GM23338 (cell line): ENCODE data around the gene DRAM1. TPM values are rescaled to one million over a fixed set of nuclear protein-coding genes. Genes with fewer than 3 reads are reported as not detected.

ENCODE experiments used
- ATAC-seq: fragments of 200-7000 bp; cut with Tn5 transposase; 3 replicates; pipeline ENCODE4 v1.9.1; 2020
- DNase-seq: peaks from one replicate; pipeline ENCODE4 v3.0.0-alpha.2; 2015; ENCODE audit warnings: low spot score
- H2AFZ ChIP-seq: fragments of 200-600 bp; sonication (generic); 2 replicates; pipeline ENCODE4 v1.8.0; 2016; ENCODE audit warnings: antibody characterized with exemption, mild to moderate bottlenecking, moderate library complexity
- H3F3A ChIP-seq: fragments of 200-600 bp; sonication (generic); replicated peaks from 2 replicates; pipeline ENCODE4 v1.8.0; 2017; ENCODE audit warnings: antibody characterized with exemption, mixed run types, low read depth
- H3K27ac ChIP-seq: fragments of 200-600 bp; sonication (generic); 2 replicates; pipeline ENCODE4 v1.6.1; 2016; ENCODE audit warnings: low read depth
- H3K27me3 ChIP-seq: fragments of 200-600 bp; sonication (generic); 2 replicates; pipeline ENCODE4 v1.8.0; 2016; ENCODE audit warnings: mild to moderate bottlenecking, mixed run types, moderate library complexity; ENCODE audit not compliant: insufficient read depth
- H3K36me3 ChIP-seq: fragments of 200-600 bp; sonication (generic); 2 replicates; pipeline ENCODE4 v1.8.0; 2016; ENCODE audit warnings: mild to moderate bottlenecking; ENCODE audit not compliant: insufficient read depth
- H3K4me1 ChIP-seq: fragments of 200-600 bp; sonication (generic); 2 replicates; pipeline ENCODE4 v1.8.0; 2016; ENCODE audit warnings: mild to moderate bottlenecking, moderate library complexity; ENCODE audit not compliant: insufficient read depth
- H3K4me2 ChIP-seq: fragments of 200-600 bp; sonication (generic); 2 replicates; pipeline ENCODE4 v1.7.1; 2017; ENCODE audit warnings: mixed run types
- H3K4me3 ChIP-seq: fragments of 200-600 bp; sonication (generic); 2 replicates; pipeline ENCODE4 v1.6.1; 2016; ENCODE audit warnings: mixed run types
- H3K79me2 ChIP-seq: fragments of 200-600 bp; sonication (generic); replicated peaks from 2 replicates; pipeline ENCODE4 v1.8.0; 2017; ENCODE audit warnings: mild to moderate bottlenecking; ENCODE audit not compliant: insufficient read depth
- H3K9me2 ChIP-seq: fragments of 200-600 bp; sonication (generic); 2 replicates; pipeline ENCODE4 v1.8.0; 2017; ENCODE audit not compliant: insufficient read depth
- H4K20me1 ChIP-seq: fragments of 200-600 bp; sonication (generic); replicated peaks from 2 replicates; pipeline ENCODE4 v1.8.0; 2017; ENCODE audit warnings: mild to moderate bottlenecking; ENCODE audit not compliant: insufficient read depth
- H3K27ac Mint-ChIP-seq: 2 replicates; pipeline ENCODE4 v1.8.0; 2020; ENCODE audit warnings: inconsistent platforms, mild to moderate bottlenecking, moderate library complexity, mixed read lengths
- H3K27me3 Mint-ChIP-seq: 3 replicates; pipeline ENCODE4 v1.8.0; 2022; ENCODE audit warnings: low read depth, mild to moderate bottlenecking, moderate library complexity, mixed read lengths, inconsistent platforms; ENCODE audit not compliant: insufficient read depth, poor library complexity
- H3K36me3 Mint-ChIP-seq: 3 replicates; pipeline ENCODE4 v1.8.0; 2021; ENCODE audit warnings: low read depth, mild to moderate bottlenecking, inconsistent platforms, moderate library complexity, mixed read lengths
- H3K4me1 Mint-ChIP-seq: 3 replicates; pipeline ENCODE4 v1.8.0; 2020; ENCODE audit warnings: mild to moderate bottlenecking, inconsistent platforms, mixed read lengths
- H3K4me3 Mint-ChIP-seq: 3 replicates; pipeline ENCODE4 v1.8.0; 2021; ENCODE audit warnings: moderate library complexity, mild to moderate bottlenecking, inconsistent platforms, mixed read lengths
- H3K9me3 Mint-ChIP-seq: 3 replicates; pipeline ENCODE4 v1.8.0; 2020; ENCODE audit warnings: moderate library complexity, mild to moderate bottlenecking, inconsistent platforms, mixed read lengths
- CREB1 ChIP-seq: fragments of 250-450 bp; sonication (Bioruptor Pico); IDR thresholded peaks from 2 replicates; pipeline ENCODE4 v1.5.0; 2020; ENCODE audit warnings: low read depth, mild to moderate bottlenecking, moderate library complexity
- EZH2 ChIP-seq: fragments of 200-600 bp; sonication (generic); IDR thresholded peaks from one replicate; pipeline ENCODE4 v1.8.0; 2017; ENCODE audit warnings: antibody characterized with exemption, mild to moderate bottlenecking, low read depth; ENCODE audit not compliant: unreplicated experiment
- EZH2phosphoT487 ChIP-seq: fragments of 200-600 bp; sonication (generic); IDR thresholded peaks from one replicate; pipeline ENCODE4 v1.8.1; 2018; ENCODE audit warnings: antibody characterized with exemption; ENCODE audit not compliant: unreplicated experiment
- NANOG ChIP-seq: IDR thresholded peaks from 2 replicates; pipeline ENCODE4 v1.6.1; 2016; ENCODE audit warnings: antibody characterized with exemption, borderline replicate concordance
- REST ChIP-seq: IDR thresholded peaks from one replicate; pipeline ENCODE4 v1.6.1; 2018; ENCODE audit warnings: antibody characterized with exemption; ENCODE audit not compliant: unreplicated experiment
- STAT1 ChIP-seq: IDR thresholded peaks from one replicate; pipeline ENCODE4 v1.6.1; 2016; ENCODE audit warnings: antibody characterized with exemption; ENCODE audit not compliant: unreplicated experiment
- ZNF331 ChIP-seq: fragments of 250-450 bp; sonication (Bioruptor Pico); IDR thresholded peaks from 2 replicates; pipeline ENCODE4 v1.5.0; 2020; ENCODE audit warnings: low read depth, mild to moderate bottlenecking, moderate library complexity
- ZNF462 ChIP-seq: fragments of 250-450 bp; sonication (Bioruptor Pico); IDR thresholded peaks from 2 replicates; pipeline ENCODE4 v1.5.0; 2020; ENCODE audit warnings: mild to moderate bottlenecking, moderate library complexity
- polyA plus RNA-seq: library from polyadenylated mRNA; unstranded; fragments of >200 nt; fragmentation: Nextera tagmentation; extraction: Ambion mirVana; gene quantifications from 2 replicates; pipeline ENCODE4 v1.2.1, GENCODE V29; 2016
- total RNA-seq: library from RNA; depleted of rRNA; stranded (reverse); fragments of >200 nt; shearing (Covaris generic); gene quantifications from 2 replicates; pipeline ENCODE4 v1.2.3, GENCODE V29; 2014
- TF ChIP-seq, protein P1 (sequence below), 2 experiments: fragments of 200-600 bp in 1 of 2; sonication (generic) in 1 of 2; conservative IDR thresholded peaks; 2 replicates each; pipeline versions ENCODE4 v1.5.1 to v1.6.1; 2016 to 2017; ENCODE audit warnings: antibody characterized with exemption in 2 of 2, low read depth in 2 of 2, mild to moderate bottlenecking in 2 of 2, moderate library complexity in 1 of 2

Gene DRAM1
- total and polyA plus RNA-seq, 2 experiments from 2014 or later = 5.7 to 8.5 TPM

- no peaks in the 10 kb centered on the region; the same call in 1 of the 2 replicates for H3K4me1 ChIP-seq
- no peaks in the 10 kb centered on the region for H3K36me3 ChIP-seq
- H2AFZ ChIP-seq = no peak overlapping the region
- no peak for DNase-seq
- Mint-ChIP-seq H3K27ac (no peak overlapping the region), H3K4me3 (no peak overlapping the region), H3K27me3 (peaks cover 1% of the 10 kb centered on the region), H3K36me3 (no peaks in the 10 kb centered on the region), H3K9me3 (peaks cover 6% of the 10 kb centered on the region; the same call in 2 of the 3 replicates), H3K4me1 (no peaks in the 10 kb centered on the region; the same call in 1 of the 3 replicates)
- H3K27me3 ChIP-seq = no peaks in the 10 kb centered on the region
- H3K4me2 ChIP-seq = no peak overlapping the region
- no peaks in the 10 kb centered on the region for H3K9me2 ChIP-seq
- H3K4me3 ChIP-seq = no peak overlapping the region
- no peaks in the 10 kb centered on the region for H4K20me1 ChIP-seq
- no peaks in the 10 kb centered on the region for H3F3A ChIP-seq
- no peaks in the 10 kb centered on the region for H3K79me2 ChIP-seq
- no peak for ATAC-seq
- TF ChIP-seq NANOG = no peak
- no peak overlapping the region for H3K27ac ChIP-seq
Observed at GRCh38 chr12:101863981-101864380, 13.4 kb upstream of the DRAM1 start.

- Mint-ChIP-seq H3K36me3 (no peaks in the 10 kb centered on the region), H3K4me1 (no peaks in the 10 kb centered on the region; the same call in 1 of the 3 replicates), H3K27me3 (peaks cover 1% of the 10 kb centered on the region), H3K9me3 (peaks cover 11% of the 10 kb centered on the region; the same call in 2 of the 3 replicates), H3K4me3 (no peak overlapping the region), H3K27ac (no peak overlapping the region)
- H3K27me3 ChIP-seq = no peaks in the 10 kb centered on the region
- H3K27ac ChIP-seq = no peak overlapping the region
- H3K4me3 ChIP-seq = no peak overlapping the region
- H3K36me3 ChIP-seq = no peaks in the 10 kb centered on the region
- H3F3A ChIP-seq = no peaks in the 10 kb centered on the region
- H3K79me2 ChIP-seq = no peaks in the 10 kb centered on the region
- H3K4me2 ChIP-seq = no peak overlapping the region
- ATAC-seq (no peak; the same call in 2 of the 3 replicates), DNase-seq (peak; percentile 9)
- H3K4me1 ChIP-seq = no peaks in the 10 kb centered on the region; the same call in 1 of the 2 replicates
- peaks cover 4% of the 10 kb centered on the region; the same call in 1 of the 2 replicates for H3K9me2 ChIP-seq
- no peaks in the 10 kb centered on the region for H4K20me1 ChIP-seq
- H2AFZ ChIP-seq = peak overlapping the region; percentile 90
- no peak for TF ChIP-seq ZNF462 (CRISPR knock-in tag)
- TF ChIP-seq, protein P1, sequence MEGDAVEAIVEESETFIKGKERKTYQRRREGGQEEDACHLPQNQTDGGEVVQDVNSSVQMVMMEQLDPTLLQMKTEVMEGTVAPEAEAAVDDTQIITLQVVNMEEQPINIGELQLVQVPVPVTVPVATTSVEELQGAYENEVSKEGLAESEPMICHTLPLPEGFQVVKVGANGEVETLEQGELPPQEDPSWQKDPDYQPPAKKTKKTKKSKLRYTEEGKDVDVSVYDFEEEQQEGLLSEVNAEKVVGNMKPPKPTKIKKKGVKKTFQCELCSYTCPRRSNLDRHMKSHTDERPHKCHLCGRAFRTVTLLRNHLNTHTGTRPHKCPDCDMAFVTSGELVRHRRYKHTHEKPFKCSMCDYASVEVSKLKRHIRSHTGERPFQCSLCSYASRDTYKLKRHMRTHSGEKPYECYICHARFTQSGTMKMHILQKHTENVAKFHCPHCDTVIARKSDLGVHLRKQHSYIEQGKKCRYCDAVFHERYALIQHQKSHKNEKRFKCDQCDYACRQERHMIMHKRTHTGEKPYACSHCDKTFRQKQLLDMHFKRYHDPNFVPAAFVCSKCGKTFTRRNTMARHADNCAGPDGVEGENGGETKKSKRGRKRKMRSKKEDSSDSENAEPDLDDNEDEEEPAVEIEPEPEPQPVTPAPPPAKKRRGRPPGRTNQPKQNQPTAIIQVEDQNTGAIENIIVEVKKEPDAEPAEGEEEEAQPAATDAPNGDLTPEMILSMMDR (conservative IDR thresholded peaks at IDR 0.05; ENCODE audit: low read depth in 2 of 2) = no peak
- no peak for TF ChIP-seq REST
- no peak for TF ChIP-seq NANOG
- TF ChIP-seq CREB1 (CRISPR knock-in tag) = no peak
- no peak for TF ChIP-seq STAT1
- TF ChIP-seq ZNF331 (CRISPR knock-in tag) = no peak
- no peak for TF ChIP-seq EZH2
- no peak for TF ChIP-seq EZH2phosphoT487
Observed at GRCh38 chr12:101866615-101867373, 10.6 kb upstream of the DRAM1 start.
